HG03175 (cell line): ENCODE results near the gene RICTOR.

ENCODE experiments used
- ATAC-seq: cut with Tn5 transposase; IDR thresholded peaks from one replicate; pipeline ENCODE4 v1.9.1; 2021; ENCODE audit warnings: mild to moderate bottlenecking, moderate library complexity; ENCODE audit not compliant: unreplicated experiment

Gene RICTOR

DNA sequence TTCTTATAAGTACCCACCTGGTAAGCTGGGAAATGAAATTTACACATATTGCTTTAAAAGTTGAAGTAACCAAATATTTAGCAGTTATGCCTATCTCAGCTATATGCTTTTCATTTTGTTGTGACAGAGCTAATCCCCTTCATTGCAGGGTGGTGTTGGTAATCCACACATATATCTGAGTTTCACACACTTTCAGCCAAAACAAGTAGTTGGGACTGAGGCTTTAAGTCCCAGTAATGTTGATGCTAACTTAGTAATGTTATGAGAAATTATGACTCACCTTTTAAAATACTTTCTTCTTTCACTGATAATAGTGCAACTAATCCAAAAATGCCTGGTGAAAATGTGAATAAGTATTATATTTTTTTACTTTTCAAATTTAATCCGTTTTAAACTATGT is 19.2 kb upstream of the RICTOR start:
- ATAC-seq = no peak

- no peak for ATAC-seq
These were observed 18.6 kb upstream of the RICTOR start for GRCh38 chr5:39092581-39093351.

- ATAC-seq = no peak
These were observed 17.9 kb upstream of the RICTOR start for GRCh38 chr5:39091940-39092580.

DNA sequence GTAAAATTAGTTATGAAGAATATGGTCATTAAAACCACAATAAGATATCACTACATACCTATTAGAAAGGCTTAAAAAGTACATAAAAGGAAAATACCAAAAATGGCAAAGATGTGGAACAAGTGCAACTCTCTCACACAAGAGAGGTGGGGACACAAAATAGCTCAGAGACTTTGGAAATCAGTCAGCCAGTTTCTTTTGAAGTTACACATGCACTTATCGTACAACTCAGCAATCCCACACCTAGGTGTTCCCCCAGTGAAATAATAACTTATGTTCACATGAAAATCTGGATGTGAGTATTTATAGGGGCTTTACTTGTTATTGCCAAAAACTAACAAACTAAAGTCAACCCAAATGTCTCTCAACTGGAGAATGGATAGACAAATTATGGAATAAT is 9.8 kb upstream of the RICTOR start:
- no peak for ATAC-seq

- ATAC-seq = no peak
These were observed 8.8 kb upstream of the RICTOR start for GRCh38 chr5:39082995-39083394.

GRCh38 chr5:39080597-39081204 is 6.5 kb upstream of the RICTOR start:
- peak; percentile 43 for ATAC-seq

GRCh38 chr5:39080168-39080567 is 6.0 kb upstream of the RICTOR start:
- ATAC-seq = no peak

- ATAC-seq = no peak
These were observed 4.9 kb upstream of the RICTOR start for GRCh38 chr5:39079147-39079546.

DNA sequence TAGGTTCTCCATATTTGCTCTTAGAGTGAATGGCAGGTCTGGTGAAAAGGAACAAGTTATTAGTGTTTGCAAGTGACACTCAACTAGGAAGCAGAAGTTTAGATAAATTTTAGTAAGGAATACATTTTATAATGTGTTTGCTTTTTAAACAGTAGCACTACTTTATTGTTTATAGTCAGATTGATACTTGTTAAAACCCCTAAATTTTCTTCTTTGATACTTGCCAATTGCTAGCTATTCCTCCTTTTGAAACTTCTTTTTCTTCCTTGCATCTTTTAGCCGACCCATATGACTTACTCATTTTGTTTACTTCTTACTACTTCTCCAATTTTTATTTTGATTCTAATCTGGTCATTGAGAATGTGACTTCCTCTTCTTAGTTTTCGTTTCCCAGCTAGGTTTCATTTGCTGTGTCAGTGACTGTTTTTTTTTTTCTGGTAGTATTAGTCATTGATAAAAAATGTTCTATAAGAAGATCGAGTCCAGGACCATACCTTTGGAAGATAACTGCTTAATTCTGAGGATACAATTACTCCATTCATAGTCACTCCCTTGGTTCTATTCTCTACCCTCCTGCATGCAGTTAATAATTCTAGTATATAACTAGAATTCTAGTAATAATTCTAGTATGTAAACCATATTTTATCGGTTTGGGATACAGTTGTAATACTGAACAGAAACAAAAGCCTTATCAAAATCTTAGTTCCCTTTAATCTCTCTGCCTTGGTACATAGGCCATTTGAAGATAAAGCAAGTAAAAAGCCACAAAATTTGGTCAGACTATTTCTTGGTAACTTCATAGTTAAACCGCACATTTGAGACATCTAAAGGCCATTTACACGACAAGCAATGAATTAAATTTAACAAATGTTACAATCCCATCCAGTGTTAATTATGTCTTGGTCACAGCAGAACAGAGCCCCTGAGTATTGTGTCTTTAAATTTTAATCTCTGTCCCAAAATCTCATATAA is 2.8 kb upstream of the RICTOR start:
- peak; percentile 21 for ATAC-seq

DNA sequence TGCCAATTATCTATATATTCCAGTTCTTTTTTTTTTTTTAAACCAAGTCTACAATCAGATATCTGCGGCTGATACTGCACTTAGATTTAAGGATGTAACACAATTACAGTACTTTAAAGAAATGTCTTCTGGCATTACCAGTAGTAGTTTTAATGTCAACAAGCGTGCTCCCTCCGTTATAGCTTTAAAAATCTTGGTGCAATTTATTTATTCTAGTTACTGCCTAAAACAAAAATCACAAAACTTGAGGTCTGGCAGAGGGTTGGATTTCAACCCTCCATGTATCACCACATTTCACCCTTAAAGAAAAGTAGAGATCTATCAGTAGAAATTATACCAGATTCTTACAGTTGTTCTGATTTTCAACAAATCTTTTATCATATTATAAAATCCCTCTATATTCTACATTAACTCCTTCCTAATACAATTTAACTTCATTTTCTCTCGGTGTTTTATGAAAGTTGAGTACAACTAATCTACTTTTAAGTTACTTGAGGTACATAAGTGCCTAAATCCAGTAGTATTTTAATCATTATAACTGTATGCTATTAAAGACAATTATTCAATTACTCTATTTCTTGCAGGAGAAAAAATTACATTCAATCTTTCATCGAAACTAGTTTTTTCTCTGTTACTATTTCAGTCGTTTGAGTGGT is 2.0 kb upstream of the RICTOR start:
- no peak for ATAC-seq

DNA sequence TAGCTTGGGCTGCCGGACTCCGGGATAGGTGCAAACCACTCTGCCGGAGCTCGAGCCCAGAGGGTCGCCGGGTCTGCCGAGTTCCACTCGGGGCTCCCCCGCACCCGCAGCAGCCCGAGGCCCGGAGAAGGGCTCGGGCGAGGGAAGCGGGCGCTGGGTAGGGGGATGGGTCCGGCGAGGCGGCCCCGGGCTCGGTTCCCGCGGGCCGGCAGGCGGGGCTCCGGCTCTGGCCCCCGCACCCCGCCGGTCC is 507 bp downstream of the RICTOR start:
- ATAC-seq = peak; percentile 23

- ATAC-seq = peak; percentile 45
These were observed 1.1 kb downstream of the RICTOR start for GRCh38 chr5:39072925-39073766.

- ATAC-seq = no peak
These were observed 6.1 kb downstream of the RICTOR start for GRCh38 chr5:39068099-39068498.

DNA sequence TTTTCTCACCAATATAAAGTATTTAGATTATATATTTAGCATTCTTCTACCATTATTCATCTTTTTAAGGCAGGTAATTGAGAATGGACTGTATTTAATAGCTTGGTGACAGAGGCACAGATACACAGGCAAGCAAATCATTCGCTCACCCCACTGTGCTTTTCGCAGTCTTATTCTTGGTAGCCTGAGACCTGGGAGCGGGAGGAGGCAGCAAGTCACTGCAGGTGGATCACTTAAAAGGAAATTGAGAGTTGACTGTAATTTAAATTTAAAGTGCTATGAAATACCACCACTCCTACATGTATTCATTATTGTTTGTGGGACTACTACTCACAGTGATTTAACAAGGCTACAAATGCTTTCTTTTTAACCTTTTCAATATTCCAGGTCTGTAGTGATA is 9.7 kb downstream of the RICTOR start:
- no peak for ATAC-seq

DNA sequence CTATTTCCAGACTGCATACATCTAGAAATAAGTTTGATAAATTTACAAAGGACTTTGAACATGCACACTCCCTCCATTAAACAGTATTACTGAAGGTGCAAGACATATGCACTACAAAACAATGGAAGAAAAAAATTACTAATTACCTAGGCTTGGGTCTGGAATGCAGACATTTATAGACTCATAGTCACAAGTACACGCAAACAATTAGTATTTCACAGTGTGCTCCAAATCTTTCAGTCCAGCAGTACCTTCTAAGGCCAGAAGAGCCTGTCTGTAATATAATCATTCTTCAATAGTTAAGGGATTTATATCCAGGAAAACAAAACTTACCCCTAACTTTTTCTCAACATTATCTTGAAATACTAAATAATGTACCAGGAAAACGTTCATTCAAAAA is 11.2 kb downstream of the RICTOR start:
- ATAC-seq = no peak

DNA sequence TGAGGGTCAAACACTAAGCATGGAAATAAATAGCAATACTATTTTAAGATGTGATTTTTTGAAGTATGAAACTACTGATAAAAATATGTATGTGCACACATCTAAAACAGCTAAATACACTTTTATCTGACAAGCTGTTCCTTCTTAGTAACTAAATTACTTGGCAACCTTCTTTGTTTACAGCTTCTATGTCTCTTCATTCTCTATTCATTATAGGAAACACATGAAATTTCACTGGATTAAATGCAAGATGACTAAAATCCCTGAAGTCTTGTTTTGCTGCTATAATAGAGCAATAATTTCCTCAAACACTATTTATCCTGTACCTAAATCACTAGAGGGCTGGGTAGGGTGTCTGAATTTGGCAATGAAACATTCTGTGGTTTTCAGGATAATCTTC is 11.7 kb downstream of the RICTOR start:
- no peak for ATAC-seq

GRCh38 chr5:39062104-39062503 is 12.1 kb downstream of the RICTOR start:
- ATAC-seq = no peak

GRCh38 chr5:39059064-39059463 is 15.1 kb downstream of the RICTOR start:
- no peak for ATAC-seq

- ATAC-seq = peak; percentile 79
These were observed 15.8 kb downstream of the RICTOR start for GRCh38 chr5:39058178-39058921.
